Measurements from ENCODE around the gene CASD1.

DNA sequence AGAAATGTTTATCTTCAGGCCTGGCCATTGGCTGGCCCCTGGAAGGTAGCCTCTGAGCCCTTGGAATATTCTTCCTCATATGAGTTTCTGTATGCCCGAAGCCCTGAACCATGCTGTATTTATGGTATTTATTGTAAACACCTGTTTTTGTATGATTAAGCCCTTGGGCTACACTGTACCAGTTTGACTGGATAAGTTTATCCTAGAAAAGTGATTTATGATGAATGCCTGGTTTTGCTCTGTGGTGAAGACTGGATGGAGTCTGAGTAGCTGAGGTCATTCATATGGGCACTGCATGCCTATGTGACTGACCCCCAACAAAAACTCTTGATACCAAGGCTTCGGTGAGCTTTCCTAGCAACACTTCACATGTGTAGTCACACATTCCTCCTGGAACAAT, 66.7 kb downstream of the CASD1 start:
- TF ChIP-seq CHD2 (IDR thresholded peaks at IDR 0.05; ENCODE audit: low read length, partially characterized antibody) (no peak), POLR2A (IDR thresholded peaks at IDR 0.05; ENCODE audit: low read length) (no peak), MYC (IDR thresholded peaks at IDR 0.05; ENCODE audit: borderline replicate concordance, low read length) (no peak), RAD21 (conservative IDR thresholded peaks at IDR 0.05 in 1 of 2, IDR thresholded peaks at IDR 0.05 in 1 of 2) (no peak), EP300 (IDR thresholded peaks at IDR 0.05) (no peak), SMC3 (IDR thresholded peaks at IDR 0.05) (no peak), ESRRA (IDR thresholded peaks at IDR 0.05; ENCODE audit: borderline replicate concordance, low read length) (no peak), POLR2AphosphoS2 (conservative IDR thresholded peaks at IDR 0.05; ENCODE audit: low read length) (no peak), MAZ (IDR thresholded peaks at IDR 0.05; ENCODE audit: borderline replicate concordance, low read depth, low read length) (no peak), NFE2L2 (conservative IDR thresholded peaks at IDR 0.05; ENCODE audit: low read length) (no peak), MAFK (IDR thresholded peaks at IDR 0.05; ENCODE audit: partially characterized antibody) (no peak)
- TF ChIP-seq, protein P1, sequence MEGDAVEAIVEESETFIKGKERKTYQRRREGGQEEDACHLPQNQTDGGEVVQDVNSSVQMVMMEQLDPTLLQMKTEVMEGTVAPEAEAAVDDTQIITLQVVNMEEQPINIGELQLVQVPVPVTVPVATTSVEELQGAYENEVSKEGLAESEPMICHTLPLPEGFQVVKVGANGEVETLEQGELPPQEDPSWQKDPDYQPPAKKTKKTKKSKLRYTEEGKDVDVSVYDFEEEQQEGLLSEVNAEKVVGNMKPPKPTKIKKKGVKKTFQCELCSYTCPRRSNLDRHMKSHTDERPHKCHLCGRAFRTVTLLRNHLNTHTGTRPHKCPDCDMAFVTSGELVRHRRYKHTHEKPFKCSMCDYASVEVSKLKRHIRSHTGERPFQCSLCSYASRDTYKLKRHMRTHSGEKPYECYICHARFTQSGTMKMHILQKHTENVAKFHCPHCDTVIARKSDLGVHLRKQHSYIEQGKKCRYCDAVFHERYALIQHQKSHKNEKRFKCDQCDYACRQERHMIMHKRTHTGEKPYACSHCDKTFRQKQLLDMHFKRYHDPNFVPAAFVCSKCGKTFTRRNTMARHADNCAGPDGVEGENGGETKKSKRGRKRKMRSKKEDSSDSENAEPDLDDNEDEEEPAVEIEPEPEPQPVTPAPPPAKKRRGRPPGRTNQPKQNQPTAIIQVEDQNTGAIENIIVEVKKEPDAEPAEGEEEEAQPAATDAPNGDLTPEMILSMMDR (IDR thresholded peaks at IDR 0.05), result no peak
- TF ChIP-seq, protein P2, sequence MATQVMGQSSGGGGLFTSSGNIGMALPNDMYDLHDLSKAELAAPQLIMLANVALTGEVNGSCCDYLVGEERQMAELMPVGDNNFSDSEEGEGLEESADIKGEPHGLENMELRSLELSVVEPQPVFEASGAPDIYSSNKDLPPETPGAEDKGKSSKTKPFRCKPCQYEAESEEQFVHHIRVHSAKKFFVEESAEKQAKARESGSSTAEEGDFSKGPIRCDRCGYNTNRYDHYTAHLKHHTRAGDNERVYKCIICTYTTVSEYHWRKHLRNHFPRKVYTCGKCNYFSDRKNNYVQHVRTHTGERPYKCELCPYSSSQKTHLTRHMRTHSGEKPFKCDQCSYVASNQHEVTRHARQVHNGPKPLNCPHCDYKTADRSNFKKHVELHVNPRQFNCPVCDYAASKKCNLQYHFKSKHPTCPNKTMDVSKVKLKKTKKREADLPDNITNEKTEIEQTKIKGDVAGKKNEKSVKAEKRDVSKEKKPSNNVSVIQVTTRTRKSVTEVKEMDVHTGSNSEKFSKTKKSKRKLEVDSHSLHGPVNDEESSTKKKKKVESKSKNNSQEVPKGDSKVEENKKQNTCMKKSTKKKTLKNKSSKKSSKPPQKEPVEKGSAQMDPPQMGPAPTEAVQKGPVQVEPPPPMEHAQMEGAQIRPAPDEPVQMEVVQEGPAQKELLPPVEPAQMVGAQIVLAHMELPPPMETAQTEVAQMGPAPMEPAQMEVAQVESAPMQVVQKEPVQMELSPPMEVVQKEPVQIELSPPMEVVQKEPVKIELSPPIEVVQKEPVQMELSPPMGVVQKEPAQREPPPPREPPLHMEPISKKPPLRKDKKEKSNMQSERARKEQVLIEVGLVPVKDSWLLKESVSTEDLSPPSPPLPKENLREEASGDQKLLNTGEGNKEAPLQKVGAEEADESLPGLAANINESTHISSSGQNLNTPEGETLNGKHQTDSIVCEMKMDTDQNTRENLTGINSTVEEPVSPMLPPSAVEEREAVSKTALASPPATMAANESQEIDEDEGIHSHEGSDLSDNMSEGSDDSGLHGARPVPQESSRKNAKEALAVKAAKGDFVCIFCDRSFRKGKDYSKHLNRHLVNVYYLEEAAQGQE (IDR thresholded peaks at IDR 0.05), result no peak
